GM19099 (cell line): ENCODE results near the gene PHF23.

Source experiments
- POLR2A ChIP-seq: IDR thresholded peaks from 3 replicates; pipeline ENCODE4 v1.6.1; 2011; ENCODE audit warnings: low read depth; ENCODE audit not compliant: insufficient read length; ENCODE audit errors: extremely low read depth

The PHF23 gene

DNA sequence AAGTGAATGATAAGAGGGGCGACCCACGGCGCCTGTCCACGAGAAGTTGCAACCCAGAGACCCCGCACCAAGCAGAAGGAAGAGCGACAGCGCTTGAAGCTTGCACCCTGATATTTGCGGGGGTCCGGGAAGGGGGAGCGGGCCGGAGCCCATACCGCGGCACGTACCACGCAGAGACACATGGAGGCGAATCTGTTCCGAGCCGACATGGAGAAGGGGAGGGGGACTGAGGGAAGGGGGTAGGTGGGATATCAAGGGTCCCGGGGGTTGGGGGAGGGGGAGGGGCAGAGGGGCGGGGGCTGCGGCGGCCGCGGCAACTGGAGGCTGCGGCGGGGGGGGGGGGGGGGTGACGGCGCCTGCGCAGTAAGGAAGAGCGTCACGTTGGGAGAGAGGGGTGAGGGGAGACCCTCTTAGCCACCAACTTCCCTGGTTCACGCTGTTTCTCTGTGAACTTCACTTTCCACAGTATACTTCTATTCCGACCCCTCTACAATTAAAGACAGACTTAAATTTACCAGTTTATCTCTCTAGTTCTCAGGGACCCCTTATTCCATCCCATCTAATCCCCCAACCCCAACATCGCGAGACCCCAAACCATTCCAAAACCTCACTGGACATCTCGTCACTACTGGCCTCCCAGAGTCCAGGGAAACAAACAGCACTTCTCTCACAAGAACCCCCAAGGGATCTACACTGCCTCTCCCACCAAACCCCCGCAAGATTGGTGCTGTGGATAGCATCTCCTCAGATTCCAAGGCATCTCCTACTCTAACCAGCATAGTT lies 27.6 kb downstream of the PHF23 start:
- TF ChIP-seq POLR2A: no peak

DNA sequence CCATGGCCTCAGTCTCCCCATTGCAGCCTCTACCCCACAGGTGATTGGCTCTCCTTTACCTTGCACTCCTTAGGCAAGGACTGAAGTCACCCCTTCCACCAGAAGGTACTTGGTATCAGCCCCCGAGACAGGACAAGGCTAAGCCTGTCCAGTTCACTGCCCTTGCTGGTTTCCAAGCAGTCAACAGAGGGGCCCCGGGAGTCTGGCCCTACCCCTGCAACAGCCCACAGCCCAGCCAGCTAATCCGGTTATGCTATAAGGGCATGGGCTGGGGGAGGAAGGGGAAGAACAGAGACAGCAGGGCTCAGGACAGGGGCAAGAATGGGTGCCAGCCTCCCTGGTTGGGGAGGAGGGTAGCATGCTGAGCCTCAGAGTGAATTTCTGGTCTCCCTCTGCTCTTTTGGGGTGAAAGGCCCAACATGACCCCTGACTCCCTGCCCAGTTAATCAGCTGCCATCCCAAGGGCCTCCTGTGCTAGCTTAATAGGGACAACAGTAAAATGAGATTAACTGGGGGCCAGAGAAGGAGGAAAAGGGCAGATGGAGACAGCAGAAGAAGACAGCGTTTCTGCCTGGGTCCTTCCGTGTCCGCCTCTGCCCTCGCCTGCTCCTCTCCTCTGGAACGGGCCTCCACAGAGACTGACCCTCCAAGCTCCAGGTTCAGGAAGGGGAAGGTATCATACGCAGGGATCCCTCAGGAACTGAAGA lies 30.4 kb downstream of the PHF23 start:
- no peak for TF ChIP-seq POLR2A

DNA sequence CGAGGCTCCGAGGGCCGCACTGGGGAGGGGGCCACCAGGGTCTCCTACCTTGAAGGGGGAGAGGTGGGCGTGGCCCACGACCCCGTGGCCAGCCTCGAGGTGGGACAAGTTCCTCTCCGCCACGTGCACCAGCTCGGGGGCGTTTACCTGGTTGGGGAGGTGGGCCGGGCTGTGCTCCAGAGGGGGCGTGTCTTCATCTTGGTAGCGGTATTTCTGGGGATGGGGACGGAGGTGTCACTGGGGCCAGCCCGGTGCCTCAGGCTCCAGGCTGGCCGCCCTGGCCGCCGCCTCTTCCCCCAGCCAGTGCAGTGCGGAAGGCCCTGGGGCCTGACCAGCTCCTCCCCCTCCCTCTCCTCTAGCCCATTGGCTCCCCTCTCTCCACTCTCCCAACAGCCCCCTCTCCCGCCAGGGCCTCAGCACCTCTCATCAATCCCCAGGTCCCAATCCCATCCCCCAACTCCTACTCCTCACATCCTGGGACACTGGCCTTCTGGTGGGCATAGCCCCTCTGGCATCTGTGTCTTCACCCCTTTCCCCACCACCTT lies 31.2 kb downstream of the PHF23 start:
- TF ChIP-seq POLR2A: no peak

DNA sequence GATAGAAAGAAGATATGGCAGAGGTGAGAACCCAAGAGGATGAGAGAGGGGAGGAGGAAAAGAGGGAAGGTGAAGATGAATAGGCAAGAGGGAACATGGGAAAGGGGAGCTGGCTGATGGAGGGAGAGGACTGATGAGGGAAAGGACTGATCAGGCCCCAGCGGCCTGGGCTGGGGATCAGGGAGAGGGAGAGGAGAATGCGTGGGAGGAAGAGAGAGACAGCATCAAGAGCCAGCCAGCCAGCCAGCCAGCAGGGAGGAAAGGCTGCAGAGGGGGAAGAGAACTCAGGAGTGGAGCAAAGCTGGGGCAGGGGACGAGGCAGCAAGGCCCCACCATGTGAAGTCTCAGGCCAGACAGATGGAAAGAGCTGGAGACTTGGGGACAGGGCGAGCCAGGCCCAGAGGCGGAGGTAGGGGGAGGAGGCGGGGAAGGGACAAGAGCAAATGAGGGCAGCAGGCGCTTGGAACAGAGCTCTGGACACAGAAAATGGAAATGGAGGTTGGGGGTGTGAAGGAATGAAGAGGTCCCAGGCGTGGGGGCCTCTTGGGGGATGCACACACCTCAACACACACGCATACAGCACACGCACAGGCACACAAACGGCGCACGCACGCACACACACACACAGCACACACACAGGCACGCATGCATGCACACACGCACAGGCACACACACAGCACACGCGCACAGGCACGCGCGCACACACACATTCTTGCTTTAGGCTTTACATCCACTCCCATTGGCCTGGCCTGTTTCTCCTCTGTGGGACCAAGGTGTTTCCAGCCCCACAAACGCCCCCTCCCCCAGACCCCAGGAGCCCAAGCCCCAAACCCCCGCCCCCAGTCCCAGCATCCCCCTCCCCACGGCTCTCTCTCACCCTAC lies 31.9 kb downstream of the PHF23 start:
- no peak for TF ChIP-seq POLR2A

DNA sequence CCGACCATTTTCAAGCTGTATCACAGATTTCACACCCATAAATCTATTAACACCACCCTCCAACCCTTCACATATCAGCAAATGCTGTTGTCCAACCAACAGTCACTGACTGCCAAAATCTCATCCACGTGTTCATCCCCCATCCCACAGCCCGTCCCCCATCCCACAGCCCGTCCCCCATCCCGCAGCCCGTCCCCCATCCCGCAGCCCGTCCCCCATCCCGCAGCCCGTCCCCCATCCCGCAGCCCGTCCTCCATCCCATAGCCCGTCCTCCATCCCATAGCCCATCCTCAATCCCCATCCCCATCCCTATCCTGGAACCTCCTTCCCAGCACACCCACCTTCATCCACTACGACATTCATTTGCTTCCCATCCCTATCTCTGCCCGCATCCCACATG lies 33.7 kb downstream of the PHF23 start:
- no peak for TF ChIP-seq POLR2A

DNA sequence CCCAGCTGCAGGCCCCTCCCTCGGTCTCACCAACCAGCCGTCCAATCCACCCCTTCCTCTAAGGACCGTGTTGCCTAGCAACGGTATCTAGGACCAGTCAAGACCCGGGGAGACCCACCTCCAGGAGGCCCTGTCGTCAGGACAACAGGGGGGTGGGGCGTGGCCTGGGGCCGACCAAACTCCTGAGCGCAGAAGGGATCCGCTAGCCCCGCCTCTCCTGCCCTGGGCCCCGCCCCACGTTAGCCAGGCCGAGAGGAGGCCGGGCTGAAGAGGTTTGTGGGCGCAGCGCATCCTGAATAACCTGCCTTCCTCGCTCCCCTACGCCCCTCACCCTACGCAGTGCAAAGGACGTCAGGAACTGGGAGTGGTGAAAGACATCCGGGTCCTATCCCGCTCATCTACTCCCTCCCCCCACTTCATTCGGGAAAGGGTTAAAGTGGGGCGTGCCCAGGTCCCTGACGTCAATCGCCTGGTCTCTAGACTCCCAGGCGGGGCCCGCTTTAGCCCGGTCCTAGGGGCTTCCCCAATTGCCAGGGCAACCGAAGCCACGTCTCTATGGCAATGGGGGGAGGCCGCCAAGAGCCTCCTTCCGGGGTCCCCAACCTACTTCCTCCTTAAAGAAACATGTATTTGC lies 34.3 kb downstream of the PHF23 start:
- peak; percentile 41 for TF ChIP-seq POLR2A

DNA sequence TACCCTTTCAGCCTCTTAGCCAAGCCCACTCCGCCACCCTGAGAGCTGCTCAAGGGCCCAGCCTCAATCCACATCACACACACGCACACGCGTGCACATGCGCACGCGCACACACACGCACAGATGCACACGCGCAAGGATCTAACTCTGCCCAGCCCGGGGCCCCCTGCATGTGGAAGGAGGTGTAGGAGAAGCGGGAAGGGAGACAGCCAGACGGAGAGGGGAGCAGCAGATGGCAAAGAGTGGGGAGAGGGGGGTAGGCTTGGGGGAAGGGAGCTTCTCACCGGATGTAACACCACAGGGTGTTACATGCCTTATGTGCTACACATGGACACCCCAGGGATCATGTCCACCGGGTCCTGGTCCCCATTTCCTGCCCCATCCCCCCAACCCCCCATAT lies 34.9 kb downstream of the PHF23 start:
- no peak for TF ChIP-seq POLR2A

DNA sequence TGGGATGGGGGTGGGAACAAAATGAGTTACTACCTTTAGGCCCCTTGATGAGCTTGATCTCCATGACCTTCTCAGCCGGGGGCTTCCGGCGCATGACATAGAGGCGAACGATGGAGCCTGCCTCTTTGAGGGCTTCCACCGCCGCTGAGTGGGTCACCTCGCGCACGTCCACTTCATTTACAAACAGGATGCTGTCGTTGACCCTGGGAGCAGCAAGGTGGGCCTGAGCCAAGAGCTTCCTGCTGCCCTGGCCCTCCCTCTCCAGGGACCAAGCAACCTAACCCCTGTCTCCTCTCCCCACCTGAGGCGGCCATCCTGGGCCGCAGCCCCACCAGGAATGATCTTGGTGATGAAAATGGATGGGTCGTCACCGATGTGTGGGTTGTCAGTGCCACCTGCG lies 35.9 kb downstream of the PHF23 start:
- no peak for TF ChIP-seq POLR2A

DNA sequence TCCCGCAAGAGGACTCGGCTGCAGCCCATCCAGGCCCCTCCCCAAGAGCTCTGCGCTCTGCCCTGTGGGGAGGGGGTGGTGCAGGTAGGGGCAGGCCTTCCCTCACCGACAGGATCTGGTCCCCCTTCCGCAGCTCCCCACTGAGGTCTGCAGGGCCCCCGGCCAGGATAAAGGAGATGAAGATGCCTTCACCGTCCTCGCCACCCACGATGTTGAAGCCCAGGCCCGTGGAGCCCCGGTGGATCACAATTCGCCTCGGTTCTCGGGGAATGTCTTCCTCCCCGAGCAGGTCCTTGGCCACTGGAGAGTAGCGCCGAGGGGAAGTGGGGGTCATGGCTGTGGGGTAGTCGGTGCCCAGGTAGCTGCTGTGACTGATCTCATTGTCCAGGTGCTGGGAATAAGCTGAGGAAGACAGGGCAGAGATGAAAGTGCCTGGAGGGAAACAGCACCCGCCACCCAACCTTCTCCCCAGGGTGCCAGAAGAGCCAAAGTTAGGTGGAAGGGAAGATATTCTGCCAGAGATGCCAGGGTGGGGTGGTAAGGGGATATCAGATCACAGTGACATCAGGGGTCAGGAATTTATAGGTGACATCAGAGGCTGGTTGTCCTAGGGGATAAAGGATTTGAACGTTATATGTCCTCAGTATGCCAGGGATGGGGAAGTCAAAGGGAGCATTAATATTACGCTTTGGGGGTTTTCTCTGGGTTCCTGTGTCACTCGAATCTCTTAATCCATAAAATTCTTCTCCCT lies 42.4 kb downstream of the PHF23 start:
- TF ChIP-seq POLR2A: no peak

DNA sequence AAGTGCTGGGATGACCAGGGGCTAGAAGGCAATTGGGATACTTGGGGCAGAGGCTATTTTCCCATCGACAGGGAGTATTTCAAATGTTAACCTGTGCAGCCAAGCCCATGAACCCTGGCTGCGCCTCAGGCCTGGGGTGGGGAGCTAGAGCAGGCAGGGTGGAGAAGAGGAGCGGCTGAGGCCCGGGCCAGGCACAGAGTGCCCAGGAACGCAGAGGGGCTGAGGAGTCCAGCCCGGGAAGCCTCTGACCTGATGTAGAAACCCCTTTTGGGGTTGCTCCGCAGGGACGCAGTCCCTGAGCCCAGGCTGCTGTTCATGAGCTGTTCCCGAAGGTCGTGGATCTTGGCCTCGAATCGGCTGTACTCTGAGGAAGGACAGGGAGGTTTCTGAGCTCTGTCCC lies 43.3 kb downstream of the PHF23 start:
- TF ChIP-seq POLR2A: no peak

DNA sequence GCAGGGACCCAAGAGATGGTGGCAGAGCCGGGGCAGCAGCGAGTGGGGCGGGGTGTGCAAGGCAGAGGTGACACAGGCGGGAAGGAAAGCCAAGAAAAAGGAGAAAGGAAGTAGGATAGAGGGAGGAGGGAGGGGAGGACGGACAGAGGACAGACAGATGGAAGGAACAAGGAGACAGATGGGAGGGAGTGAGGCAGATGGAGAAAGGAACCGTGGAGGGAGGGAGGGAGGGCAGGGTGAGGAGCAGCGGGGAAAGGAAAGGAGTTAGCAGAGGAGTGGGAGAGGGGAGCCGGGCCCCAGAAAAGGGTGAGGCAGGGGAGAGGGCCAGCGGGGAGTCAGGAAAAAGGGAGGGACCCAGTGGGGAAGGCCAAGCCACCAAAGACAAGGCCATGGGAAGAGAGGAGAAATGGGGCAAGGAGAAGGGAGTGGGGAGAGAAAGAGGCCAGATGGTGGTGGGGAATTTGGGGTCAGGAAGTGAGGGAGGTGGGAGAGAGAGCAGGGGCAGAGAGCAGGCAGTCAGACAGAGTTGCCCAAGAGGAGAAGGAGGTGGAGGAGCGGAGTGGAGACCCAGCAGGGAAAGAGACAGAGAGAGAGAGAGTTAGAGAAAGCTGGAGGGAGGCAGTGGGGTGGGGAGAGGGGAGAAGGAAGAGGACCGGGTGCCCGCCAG lies 46.9 kb downstream of the PHF23 start:
- TF ChIP-seq POLR2A: no peak

DNA sequence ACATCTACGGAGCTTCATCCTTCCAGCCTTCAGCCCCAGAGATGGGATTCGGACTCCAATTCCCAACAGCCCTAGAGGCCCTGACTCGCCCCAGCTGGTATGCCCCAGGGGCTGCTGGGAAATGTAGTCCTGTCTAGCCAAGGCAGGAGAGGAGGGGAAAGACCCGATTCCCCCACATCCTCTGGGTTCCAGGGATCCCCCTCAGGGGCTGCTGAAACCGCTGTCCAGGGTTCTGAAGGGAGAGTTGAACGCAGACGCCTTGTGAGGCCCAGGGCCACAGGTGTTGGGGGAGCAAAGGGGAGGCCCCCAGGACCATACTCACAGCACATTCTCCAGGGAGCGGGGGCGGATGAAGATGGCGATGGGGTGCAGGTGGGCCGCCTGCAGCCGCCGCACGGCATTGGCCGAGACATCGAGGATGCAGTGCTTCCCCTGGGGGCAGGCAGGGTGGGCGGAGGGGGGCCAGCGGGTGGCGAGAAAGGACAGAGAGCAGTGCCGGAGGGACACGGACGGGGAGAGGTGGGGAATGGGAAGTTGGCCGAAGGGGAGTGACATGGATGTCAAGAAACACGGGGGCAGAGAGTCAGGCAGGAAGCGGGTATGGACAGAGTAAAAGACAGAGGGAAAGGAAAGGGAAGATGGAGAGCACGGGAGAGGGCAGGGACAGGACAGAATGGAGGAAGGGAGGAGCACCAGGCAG lies 47.5 kb downstream of the PHF23 start:
- no peak for TF ChIP-seq POLR2A

DNA sequence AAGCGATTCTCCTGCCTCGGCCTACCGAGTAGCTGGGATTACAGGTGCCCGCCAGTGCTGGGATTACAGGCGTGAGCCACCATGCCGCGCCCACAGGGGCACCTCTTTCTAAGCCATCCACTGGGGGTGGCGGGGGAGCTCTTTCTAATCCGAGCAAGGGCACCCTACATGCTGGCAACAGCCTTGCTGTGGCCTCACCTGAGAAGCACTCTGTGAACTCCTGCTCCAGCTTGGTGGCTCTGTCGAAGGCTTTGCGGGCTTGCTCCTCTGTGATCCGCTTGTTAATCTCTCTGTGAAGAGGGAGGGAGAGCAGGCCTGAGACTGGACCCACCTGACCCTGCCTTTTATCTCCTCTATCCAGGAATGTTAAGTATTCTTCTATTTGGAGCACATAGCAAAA lies 48.2 kb downstream of the PHF23 start:
- TF ChIP-seq POLR2A: no peak

DNA sequence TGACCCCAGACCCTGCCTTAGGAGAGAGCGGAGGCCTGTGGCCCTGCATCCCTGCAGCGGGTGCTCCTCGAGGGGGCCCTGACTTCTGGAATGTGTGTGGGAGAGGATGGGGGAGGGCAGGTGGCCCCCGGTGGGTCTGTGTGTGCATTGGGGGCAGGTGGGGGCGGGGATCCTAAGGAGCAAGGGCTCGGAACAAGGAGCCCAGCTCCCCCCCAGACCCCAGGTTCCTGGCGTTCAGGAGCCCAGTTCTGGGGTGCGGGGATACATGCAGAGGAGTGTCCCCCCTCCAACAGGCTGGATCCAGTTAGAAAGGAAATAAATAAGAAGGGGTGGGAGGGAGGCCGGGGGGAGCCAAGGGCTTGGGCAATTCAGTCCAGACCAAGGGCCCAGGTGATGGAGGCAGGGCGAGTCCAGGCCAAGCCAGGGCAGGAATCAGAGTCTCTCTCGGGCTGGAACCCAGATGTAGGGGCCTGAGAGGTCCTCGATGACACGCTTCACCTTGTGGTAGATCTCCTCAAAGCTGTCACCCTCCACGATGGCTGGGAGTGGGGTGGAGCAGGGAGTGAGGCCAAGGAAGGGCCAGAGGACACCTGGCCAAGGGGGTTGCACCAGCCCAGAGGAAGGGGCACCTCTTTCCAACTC lies 48.9 kb downstream of the PHF23 start:
- TF ChIP-seq POLR2A: no peak
